GM12878 (cell line): ENCODE results near the gene TRIM25. TPM values are rescaled to one million over a fixed set of nuclear protein-coding genes. Genes with fewer than 3 reads are reported as not detected.

Experiments used
- ATAC-seq: fragments of 200-7000 bp; cut with Tn5 transposase; 3 replicates; pipeline ENCODE4 v1.9.1; 2020; ENCODE audit warnings: mild to moderate bottlenecking, moderate library complexity
- BruUV-seq: library from RNA; stranded (reverse); fragments of 400-500 nt; replicated peaks from 2 replicates; lab custom pipeline; 2021; lab: Mats Ljungman, UMichigan
- CTCF ChIA-PET: fragments of 300-600 bp; sonication (Branson Sonifier 250); formaldehyde crosslinking; extraction: SDS; loops from one replicate; lab custom pipeline; 2021; ENCODE audit warnings: inconsistent platforms; lab: Yijun Ruan, JAX
- POLR2A ChIA-PET: fragments of 350-600 bp; formaldehyde crosslinking; extraction: SDS; loops from one replicate; lab custom pipeline; 2021; ENCODE audit warnings: inconsistent platforms; lab: Charles Lee
- RAD21 ChIA-PET: fragments of 300-600 bp; sonication (Branson Sonifier 250); formaldehyde crosslinking; loops from one replicate; lab custom pipeline; 2023; ENCODE audit warnings: antibody characterized with exemption; ENCODE audit not compliant: unreplicated experiment; lab: Charles Lee
- SMC1A ChIA-PET: fragments of 300-600 bp; sonication (Branson Sonifier 250); formaldehyde crosslinking; loops from one replicate; lab custom pipeline; 2023; ENCODE audit not compliant: unreplicated experiment, uncharacterized antibody; lab: Charles Lee
- DNase-seq: peaks from one replicate; pipeline ENCODE4 v3.0.0-alpha.2; 2011; ENCODE audit warnings: low read depth, low spot score
- FAIRE-seq: peaks from 3 replicates; lab custom pipeline; 2011; peaks lifted over from hg19 to GRCh38; lab: Jason Lieb, UNC
- H2AFZ ChIP-seq: 2 replicates; pipeline ENCODE4 v1.6.0; 2011; ENCODE audit warnings: low read depth, low read length, control low read depth; ENCODE audit not compliant: control insufficient read depth
- H3K27ac ChIP-seq: 2 replicates; pipeline ENCODE4 v1.5.1; 2011; ENCODE audit warnings: control low read depth; ENCODE audit not compliant: control insufficient read depth, insufficient read depth
- H3K27me3 ChIP-seq, 2 experiments: replicated peaks in 1 of 2; 2 replicates each; pipeline versions ENCODE4 v1.6.0 to v1.6.1; 2011; ENCODE audit warnings: low read length in 1 of 2; ENCODE audit not compliant: control insufficient read depth in 2 of 2, insufficient read depth in 2 of 2
- H3K36me3 ChIP-seq, 2 experiments: 2 replicates each; pipeline ENCODE4 v1.5.1; 2011; ENCODE audit warnings: low read length in 1 of 2; ENCODE audit not compliant: control insufficient read depth in 2 of 2, insufficient read depth in 2 of 2
- H3K4me1 ChIP-seq: 2 replicates; pipeline ENCODE4 v1.6.1; 2011; ENCODE audit warnings: mild to moderate bottlenecking, low read length, moderate library complexity, mixed read lengths; ENCODE audit not compliant: control insufficient read depth, insufficient read depth
- H3K4me2 ChIP-seq: 2 replicates; pipeline ENCODE4 v1.6.0; 2011; ENCODE audit warnings: control low read depth; ENCODE audit not compliant: control insufficient read depth, insufficient read depth
- H3K4me3 ChIP-seq: fragments of 200-600 bp; sonication (generic); 2 replicates; pipeline ENCODE4 v1.5.1; 2016
- H3K79me2 ChIP-seq: 2 replicates; pipeline ENCODE4 v1.6.0; 2011; ENCODE audit warnings: low read length; ENCODE audit not compliant: control insufficient read depth, insufficient read depth
- H3K9ac ChIP-seq: 2 replicates; pipeline ENCODE4 v1.8.0; 2011; ENCODE audit warnings: low read length, control low read depth, mixed read lengths; ENCODE audit not compliant: control insufficient read depth, insufficient read depth
- H3K9me3 ChIP-seq: replicated peaks from 3 replicates; pipeline ENCODE4 v1.5.1; 2011; ENCODE audit warnings: mild to moderate bottlenecking, low read length; ENCODE audit not compliant: control insufficient read depth, insufficient read depth
- H4K20me1 ChIP-seq: 2 replicates; pipeline ENCODE4 v1.6.0; 2011; ENCODE audit not compliant: control insufficient read depth, insufficient read depth
- BACH1 ChIP-seq: fragments of 450-650 bp; IDR thresholded peaks from 2 replicates; pipeline ENCODE4 v1.6.1; 2017; ENCODE audit warnings: mild to moderate bottlenecking, borderline replicate concordance
- CHD2 ChIP-seq: IDR thresholded peaks from 2 replicates; pipeline ENCODE4 v1.6.1; 2011; ENCODE audit warnings: low read depth, low read length, improper control_type of control experiment, borderline replicate concordance
- EZH2 ChIP-seq: IDR thresholded peaks from 2 replicates; pipeline ENCODE4 v1.6.1; 2012; ENCODE audit warnings: low read depth, mild to moderate bottlenecking, control low read depth, inconsistent platforms, low read length, borderline replicate concordance; ENCODE audit not compliant: control insufficient read depth
- HSF1 ChIP-seq: fragments of 150-350 bp; IDR thresholded peaks from 2 replicates; pipeline ENCODE4 v1.6.1; 2014; ENCODE audit warnings: mild to moderate bottlenecking, low read depth, low read length
- LARP7 ChIP-seq: fragments of 450-650 bp; IDR thresholded peaks from 2 replicates; pipeline ENCODE4 v1.6.1; 2017; ENCODE audit warnings: mild to moderate bottlenecking
- MYB ChIP-seq: fragments of 150-350 bp; IDR thresholded peaks from 2 replicates; pipeline ENCODE4 v1.6.1; 2014; ENCODE audit warnings: mild to moderate bottlenecking, low read depth, low read length, borderline replicate concordance
- NR2C2 ChIP-seq: IDR thresholded peaks from 2 replicates; pipeline ENCODE4 v1.6.1; 2011; ENCODE audit warnings: borderline replicate concordance, low read depth; ENCODE audit not compliant: control insufficient read depth, insufficient read length
- NR2F1 ChIP-seq: fragments of 450-650 bp; conservative IDR thresholded peaks from 2 replicates; pipeline ENCODE4 v1.6.1; 2017; ENCODE audit warnings: mild to moderate bottlenecking
- POLR2A ChIP-seq: IDR thresholded peaks from 2 replicates; pipeline ENCODE4 v1.6.1; 2011; ENCODE audit warnings: low read depth, mild to moderate bottlenecking, low read length
- SREBF1 ChIP-seq: IDR thresholded peaks from 2 replicates; pipeline ENCODE4 v1.6.1; 2012; ENCODE audit warnings: mild to moderate bottlenecking, low read length
- SUZ12 ChIP-seq: fragments of 200-600 bp; sonication (generic); IDR thresholded peaks from one replicate; pipeline ENCODE4 v1.6.1; 2018; ENCODE audit warnings: antibody characterized with exemption, mild to moderate bottlenecking; ENCODE audit not compliant: unreplicated experiment
- ZNF24 ChIP-seq: fragments of 450-650 bp; IDR thresholded peaks from 2 replicates; pipeline ENCODE4 v1.6.1; 2017; ENCODE audit warnings: antibody characterized with exemption, mild to moderate bottlenecking
- WGBS: methylation state at CpG from one replicate; pipeline ENCODE4 v1.1.6; 2016; ENCODE audit warnings: low lambda C conversion rate; ENCODE audit not compliant: insufficient replicate concordance, insufficient coverage; ENCODE audit errors: missing lambda C conversion rate; 5-methylcytosine and 5-hydroxymethylcytosine counted together
- in situ Hi-C: fragments of 300-500 bp; cut with MboI; formaldehyde crosslinking; loops from 9 replicates; pipeline ENCODE4 v1.14.3; 2018; ENCODE audit warnings: mixed read lengths
- intact Hi-C: fragments of 100-400 bp; cut with micrococcal nuclease; formaldehyde crosslinking; loops from one replicate; pipeline ENCODE4 v1.14.2; 2022; ENCODE audit not compliant: unreplicated experiment
- polyA plus RNA-seq, 11 experiments: library from polyadenylated mRNA; depleted of rRNA in 4 of 11; unstranded in 6 of 11; stranded (reverse) in 5 of 11; fragments of >200 nt; fragmentation: Nextera tagmentation in 4 of 11; fragmentation: Illumina TruSeq in 1 of 11; extraction: Ambion mirVana in 4 of 11; extraction: Trizol in 1 of 11; gene quantifications; 1 replicate in 1 of 11; 2 replicates in 10 of 11; pipeline versions ENCODE4 v1.2.1 to v1.2.3, GENCODE V29; 2011 to 2016; ENCODE audit warnings: inconsistent platforms in 2 of 11, missing spikeins in 2 of 11, low read depth in 1 of 11
- total RNA-seq, 4 experiments: library from RNA; depleted of rRNA in 3 of 4; stranded (reverse); fragments of >200 nt in 3 of 4; fragmentation: Illumina TruSeq in 1 of 4; extraction: Trizol in 1 of 4; gene quantifications; 2 replicates each; pipeline versions ENCODE4 v1.2.1 to v1.2.3, GENCODE V29; 2013 to 2021
- TF ChIP-seq, protein P1 (sequence below): fragments of 450-650 bp; IDR thresholded peaks from 2 replicates; pipeline ENCODE4 v1.6.1; 2017; ENCODE audit warnings: low read depth, mild to moderate bottlenecking, moderate library complexity

TRIM25 gene
- total and polyA plus RNA-seq, 10 of the 15 experiments (the other 5 are each of a cell fraction or from before 2014, with no cell fraction given): 10.5 to 123 (median 51.3) TPM

DNA sequence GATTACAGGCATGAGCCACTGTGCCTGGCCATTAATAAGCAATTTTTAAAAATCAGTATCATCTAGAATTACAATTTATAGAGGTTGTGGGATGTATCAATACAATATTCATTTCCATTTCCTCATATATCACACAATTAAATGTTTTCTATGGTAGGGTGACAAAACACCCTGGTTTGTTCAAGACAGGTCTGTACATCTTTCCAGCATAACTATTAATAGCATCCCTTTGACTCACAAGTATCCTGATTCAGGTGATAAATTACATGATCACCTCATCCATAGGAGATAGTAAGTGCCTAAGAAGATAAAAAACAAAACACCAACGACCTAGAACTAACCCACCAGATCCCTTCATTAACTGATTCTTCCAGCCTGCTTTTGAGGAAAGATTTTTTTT, 33.9 kb upstream of the TRIM25 start:
- TF ChIP-seq EZH2: no peak
- no peak for TF ChIP-seq SUZ12
- no peak for TF ChIP-seq POLR2A
- Histone ChIP-seq H3K27me3 (no peaks in the 10 kb centered on the region), H3K4me3 (no peak overlapping the region), H2AFZ (no peak overlapping the region), H3K9ac (no peak overlapping the region), H3K27ac (no peak overlapping the region), H3K9me3 (no peaks in the 10 kb centered on the region), H3K4me2 (no peak overlapping the region), H3K79me2 (no peaks in the 10 kb centered on the region; the same call in 1 of the 2 replicates), H3K4me1 (no peaks in the 10 kb centered on the region), H4K20me1 (no peaks in the 10 kb centered on the region), H3K36me3 (peaks cover 4 to 26% of the 10 kb centered on the region in 2 experiments)
- ChIA-PET SMC1A (no interaction called here), POLR2A (no interaction called here), RAD21 (no interaction called here), CTCF (no interaction called here)
- in situ Hi-C loops: no loop called here
- no TSS peak for BruUV-seq
- FAIRE-seq: no peak
- no peak for DNase-seq
- no peak for ATAC-seq
- intact Hi-C loops: loop anchor here (10.0 kb wide), 1 partner anchor 233 kb away; no protein-coding TSS in a partner anchor
- 43% methylated on average over 1 of the region's 1 CpG for WGBS

- Histone ChIP-seq H3K9me3 (no peaks in the 10 kb centered on the region), H3K4me2 (no peak overlapping the region), H4K20me1 (no peaks in the 10 kb centered on the region), H3K4me1 (no peaks in the 10 kb centered on the region), H3K27me3 (no peaks in the 10 kb centered on the region), H3K79me2 (no peaks in the 10 kb centered on the region), H3K27ac (no peak overlapping the region), H3K4me3 (no peak overlapping the region), H2AFZ (no peak overlapping the region), H3K9ac (no peak overlapping the region), H3K36me3 (peaks cover 4 to 29% of the 10 kb centered on the region in 2 experiments)
- ChIA-PET CTCF (interaction anchor here (1.2 to 7.6 kb wide), 3 partner anchors 9 to 126 kb away, joined by 3 to 184 read pairs (median 3); partner anchors contain the start of gene COIL), RAD21 (no interaction called here), SMC1A (interaction anchor here (1.0 to 5.5 kb wide), 4 partner anchors 8 to 127 kb away, joined by 3 to 27 read pairs (median 4); no protein-coding TSS in a partner anchor), POLR2A (no interaction called here)
- no peak for DNase-seq
- intact Hi-C loops: loop anchor here (10.0 kb wide), 1 partner anchor 231 kb away; no protein-coding TSS in a partner anchor
- in situ Hi-C loops: no loop called here
- whole genome bisulfite sequencing: 95% methylated on average over 3 of the region's 3 CpGs
- FAIRE-seq: no peak
- ATAC-seq: no peak
- no TSS peak for BruUV-seq
- TF ChIP-seq BACH1: no peak
- TF ChIP-seq NR2F1: no peak
- no peak for TF ChIP-seq POLR2A
- TF ChIP-seq MYB: no peak
- no peak for TF ChIP-seq HSF1
- no peak for TF ChIP-seq CHD2
- TF ChIP-seq ZNF24: no peak
- TF ChIP-seq SREBF1: no peak
- no peak for TF ChIP-seq LARP7
- no peak for TF ChIP-seq NR2C2
- TF ChIP-seq, protein P1, sequence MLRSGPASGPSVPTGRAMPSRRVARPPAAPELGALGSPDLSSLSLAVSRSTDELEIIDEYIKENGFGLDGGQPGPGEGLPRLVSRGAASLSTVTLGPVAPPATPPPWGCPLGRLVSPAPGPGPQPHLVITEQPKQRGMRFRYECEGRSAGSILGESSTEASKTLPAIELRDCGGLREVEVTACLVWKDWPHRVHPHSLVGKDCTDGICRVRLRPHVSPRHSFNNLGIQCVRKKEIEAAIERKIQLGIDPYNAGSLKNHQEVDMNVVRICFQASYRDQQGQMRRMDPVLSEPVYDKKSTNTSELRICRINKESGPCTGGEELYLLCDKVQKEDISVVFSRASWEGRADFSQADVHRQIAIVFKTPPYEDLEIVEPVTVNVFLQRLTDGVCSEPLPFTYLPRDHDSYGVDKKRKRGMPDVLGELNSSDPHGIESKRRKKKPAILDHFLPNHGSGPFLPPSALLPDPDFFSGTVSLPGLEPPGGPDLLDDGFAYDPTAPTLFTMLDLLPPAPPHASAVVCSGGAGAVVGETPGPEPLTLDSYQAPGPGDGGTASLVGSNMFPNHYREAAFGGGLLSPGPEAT: no peak
Observed at GRCh38 chr17:56945938-56946505, 32.2 kb upstream of the TRIM25 start.
